HG03571 (cell line): ENCODE data around the gene FERMT3.
A peak's percentile ranks its signal among the peaks of the same experiment; 100 is the strongest.

Experiments
- ATAC-seq: cut with Tn5 transposase; IDR thresholded peaks from one replicate; pipeline ENCODE4 v1.9.1; 2021; ENCODE audit not compliant: unreplicated experiment

FERMT3 gene

GRCh38 chr11:64262271-64263002 lies 55.9 kb downstream of the FERMT3 start:
- ATAC-seq, result no peak

GRCh38 chr11:64263021-64263946 lies 56.8 kb downstream of the FERMT3 start:
- ATAC-seq, result no peak

- no peak for ATAC-seq
Measured at GRCh38 chr11:64263947-64264317, 57.4 kb downstream of the FERMT3 start.

GRCh38 chr11:64264371-64264852 lies 57.9 kb downstream of the FERMT3 start:
- no peak for ATAC-seq

- no peak for ATAC-seq
Measured at GRCh38 chr11:64265176-64266160, 58.9 kb downstream of the FERMT3 start.

GRCh38 chr11:64266339-64266738 lies 59.8 kb downstream of the FERMT3 start:
- no peak for ATAC-seq

- no peak for ATAC-seq
Measured at GRCh38 chr11:64267207-64267945, 60.9 kb downstream of the FERMT3 start.

- no peak for ATAC-seq
Measured at GRCh38 chr11:64268025-64268892, 61.7 kb downstream of the FERMT3 start.

GRCh38 chr11:64268893-64269539 lies 62.5 kb downstream of the FERMT3 start:
- peak; percentile 14 for ATAC-seq

- ATAC-seq, result peak; percentile 54
Measured at GRCh38 chr11:64269540-64270220, 63.2 kb downstream of the FERMT3 start.
